ENCODE results near the gene ISOC2.

DNA sequence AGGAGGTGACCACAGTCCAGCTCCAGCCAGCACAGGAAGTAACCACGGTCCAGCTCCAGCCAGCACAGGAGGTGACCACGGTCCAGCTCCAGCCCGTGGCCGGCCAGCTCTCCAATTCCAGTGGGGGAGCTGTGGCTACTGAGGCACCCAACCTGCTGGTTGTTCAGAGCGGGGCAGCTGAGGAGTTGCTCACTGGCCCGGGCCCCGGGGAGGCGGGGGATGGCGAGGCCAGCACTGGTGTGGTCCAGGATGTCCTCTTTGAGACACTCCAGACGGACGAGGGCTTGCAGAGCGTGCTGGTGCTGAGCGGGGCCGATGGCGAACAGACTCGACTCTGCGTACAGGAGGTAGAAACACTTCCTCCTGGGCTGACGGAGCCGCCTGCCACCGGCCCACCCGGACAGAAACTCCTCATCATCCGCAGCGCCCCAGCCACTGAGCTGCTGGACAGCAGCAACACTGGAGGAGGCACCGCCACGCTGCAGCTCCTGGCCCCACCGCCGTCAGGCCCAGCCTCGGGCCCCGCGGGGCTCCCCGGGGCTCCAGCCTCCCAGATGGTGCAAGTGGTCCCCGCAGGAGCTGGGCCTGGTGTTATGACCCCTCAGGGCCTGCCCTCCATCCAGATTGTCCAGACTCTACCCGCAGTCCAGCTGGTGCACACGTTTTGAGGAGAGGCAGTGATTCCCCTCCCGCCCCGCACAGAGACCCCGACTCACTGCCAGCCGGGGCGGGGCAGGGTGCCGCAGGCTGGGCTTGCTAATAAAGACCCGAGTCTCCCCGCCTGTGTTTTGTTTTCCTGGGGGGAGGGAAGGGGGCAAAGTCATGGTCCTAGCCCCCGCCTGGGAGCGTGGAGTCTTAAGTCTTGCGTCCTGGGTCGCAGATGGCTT, 22.5 kb upstream of the ISOC2 start:
- TF ChIP-seq, protein P1, sequence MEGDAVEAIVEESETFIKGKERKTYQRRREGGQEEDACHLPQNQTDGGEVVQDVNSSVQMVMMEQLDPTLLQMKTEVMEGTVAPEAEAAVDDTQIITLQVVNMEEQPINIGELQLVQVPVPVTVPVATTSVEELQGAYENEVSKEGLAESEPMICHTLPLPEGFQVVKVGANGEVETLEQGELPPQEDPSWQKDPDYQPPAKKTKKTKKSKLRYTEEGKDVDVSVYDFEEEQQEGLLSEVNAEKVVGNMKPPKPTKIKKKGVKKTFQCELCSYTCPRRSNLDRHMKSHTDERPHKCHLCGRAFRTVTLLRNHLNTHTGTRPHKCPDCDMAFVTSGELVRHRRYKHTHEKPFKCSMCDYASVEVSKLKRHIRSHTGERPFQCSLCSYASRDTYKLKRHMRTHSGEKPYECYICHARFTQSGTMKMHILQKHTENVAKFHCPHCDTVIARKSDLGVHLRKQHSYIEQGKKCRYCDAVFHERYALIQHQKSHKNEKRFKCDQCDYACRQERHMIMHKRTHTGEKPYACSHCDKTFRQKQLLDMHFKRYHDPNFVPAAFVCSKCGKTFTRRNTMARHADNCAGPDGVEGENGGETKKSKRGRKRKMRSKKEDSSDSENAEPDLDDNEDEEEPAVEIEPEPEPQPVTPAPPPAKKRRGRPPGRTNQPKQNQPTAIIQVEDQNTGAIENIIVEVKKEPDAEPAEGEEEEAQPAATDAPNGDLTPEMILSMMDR (IDR thresholded peaks at IDR 0.05; ENCODE audit: poor library complexity): no peak
- no peak for TF ChIP-seq EZH2phosphoT487 (IDR thresholded peaks at IDR 0.05; ENCODE audit: low read depth, severe bottlenecking, unreplicated experiment)

Measured in hepatocyte (in vitro differentiated cells).